ENCODE data around the gene ZBTB44.
A peak's percentile ranks its signal among the peaks of the same experiment; 100 is the strongest.
"Not testable (repeated sequence)": the region's sequence is repeated elsewhere in the genome, so short reads cannot be mapped to it uniquely, and the experiment has no call there.

The ZBTB44 gene

GRCh38 chr11:130314750-130315285, at the start of gene ZBTB44:
ZBTB44 (minus strand) TSS chr11:130314917; CDS start chr11:130261873, 53,044 bp downstream.
- peak; percentile 75 to 77 for ATAC-seq

GRCh38 chr11:130359419-130359818, 44.7 kb upstream of the ZBTB44 start:
- ATAC-seq: no peak

- no peak for ATAC-seq
These were observed 43.7 kb upstream of the ZBTB44 start for GRCh38 chr11:130358398-130358797.

GRCh38 chr11:130347261-130347660, 32.5 kb upstream of the ZBTB44 start:
- no peak for ATAC-seq

- no peak for ATAC-seq
These were observed 30.1 kb upstream of the ZBTB44 start for GRCh38 chr11:130344841-130345240.

GRCh38 chr11:130340671-130341319, 26.1 kb upstream of the ZBTB44 start:
- no peak for ATAC-seq

GRCh38 chr11:130338667-130339066, 23.9 kb upstream of the ZBTB44 start:
- no peak for ATAC-seq

- ATAC-seq: no peak
These were observed 22.8 kb upstream of the ZBTB44 start for GRCh38 chr11:130337281-130338089.

GRCh38 chr11:130331397-130331796, 16.7 kb upstream of the ZBTB44 start:
- not testable (repeated sequence) for ATAC-seq

- ATAC-seq: no peak
These were observed 15.5 kb upstream of the ZBTB44 start for GRCh38 chr11:130330101-130330684.

GRCh38 chr11:130328420-130328819, 13.7 kb upstream of the ZBTB44 start:
- no peak for ATAC-seq

- ATAC-seq: no peak
These were observed 13.0 kb upstream of the ZBTB44 start for GRCh38 chr11:130327716-130328115.

GRCh38 chr11:130325691-130326090, 11.0 kb upstream of the ZBTB44 start:
- ATAC-seq: no peak

- no peak for ATAC-seq
These were observed 9.0 kb upstream of the ZBTB44 start for GRCh38 chr11:130323452-130324450.

GRCh38 chr11:130322126-130322525, 7.4 kb upstream of the ZBTB44 start:
- no peak for ATAC-seq

- no peak for ATAC-seq
These were observed 3.4 kb upstream of the ZBTB44 start for GRCh38 chr11:130318031-130318673.

GRCh38 chr11:130315354-130315970, 745 bp upstream of the ZBTB44 start:
- peak; percentile 6 to 15 for ATAC-seq

- ATAC-seq: peak; percentile 64 to 66
These were observed 450 bp downstream of the ZBTB44 start for GRCh38 chr11:130314184-130314749.

GRCh38 chr11:130313383-130314183, 1.1 kb downstream of the ZBTB44 start:
- no peak for ATAC-seq

- ATAC-seq: no peak
These were observed 2.7 kb downstream of the ZBTB44 start for GRCh38 chr11:130312046-130312445.

Data from activated CD4-positive, CD25-positive, alpha-beta regulatory T cell treated with anti-CD3 and anti-CD28 coated beads, Interleukin-2, amount 50 U/mL, for 24 hours (primary cell).